RKO (cell line): ENCODE measurements around the gene CMC2.

Experiments
- DNase-seq: peaks from one replicate; pipeline ENCODE4 v3.0.0-alpha.2; 2016; ENCODE audit warnings: low spot score

CMC2 gene

DNA sequence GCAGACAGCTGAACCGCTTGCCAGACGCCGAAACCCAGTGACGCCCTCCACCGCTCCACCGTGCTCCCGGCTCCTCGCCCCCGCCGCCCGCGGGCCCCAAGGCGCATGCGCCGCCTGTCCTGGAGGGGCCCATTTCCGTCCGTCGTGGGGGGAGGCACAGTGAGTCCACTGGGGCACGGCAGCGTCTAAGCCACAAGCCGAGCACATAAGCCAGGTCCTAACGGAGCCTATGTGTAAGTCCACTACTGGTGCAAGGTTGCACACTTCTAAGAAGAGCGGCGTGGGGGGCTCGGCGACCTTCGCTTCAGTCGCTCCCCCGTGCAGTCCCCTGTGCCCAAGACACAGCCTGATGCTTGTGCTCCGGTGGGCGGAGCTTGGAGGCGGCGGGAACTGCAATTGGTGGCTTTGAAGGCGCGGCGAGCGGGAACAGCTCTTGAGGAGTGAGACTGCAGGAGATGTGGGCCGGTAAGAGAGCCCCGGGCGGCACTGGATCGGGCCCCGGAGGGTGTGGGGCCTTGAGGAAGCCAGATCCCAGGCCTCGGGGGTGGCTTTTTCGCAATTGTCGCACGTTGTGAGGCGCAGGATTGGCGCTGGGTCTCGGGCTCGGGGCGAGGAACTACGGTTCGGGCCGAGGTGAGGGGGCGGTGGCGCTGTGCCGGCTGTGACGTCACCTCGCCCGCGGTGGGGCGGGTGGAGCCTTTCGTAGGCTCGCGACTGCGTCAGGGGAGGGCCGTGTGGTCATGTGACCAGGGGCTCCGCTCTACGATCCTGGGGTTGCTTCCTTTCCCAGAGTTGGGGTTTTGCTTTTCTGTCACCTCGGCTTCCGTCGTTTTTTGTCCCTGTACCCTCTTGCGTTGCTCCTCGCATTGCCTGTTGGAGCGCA, at the start of gene CMC2, which contains the start of gene CENPN:
Gene CMC2 (minus strand): TSS at position 73 of the 883 bp plus-strand sequence. CDS start 9,491 bp downstream, outside the sequence.
Gene CENPN (plus strand): TSS at position 402 of the 883 bp plus-strand sequence. CDS start 4,726 bp downstream, outside the sequence.
- DNase-seq = peak; percentile 98

DNA sequence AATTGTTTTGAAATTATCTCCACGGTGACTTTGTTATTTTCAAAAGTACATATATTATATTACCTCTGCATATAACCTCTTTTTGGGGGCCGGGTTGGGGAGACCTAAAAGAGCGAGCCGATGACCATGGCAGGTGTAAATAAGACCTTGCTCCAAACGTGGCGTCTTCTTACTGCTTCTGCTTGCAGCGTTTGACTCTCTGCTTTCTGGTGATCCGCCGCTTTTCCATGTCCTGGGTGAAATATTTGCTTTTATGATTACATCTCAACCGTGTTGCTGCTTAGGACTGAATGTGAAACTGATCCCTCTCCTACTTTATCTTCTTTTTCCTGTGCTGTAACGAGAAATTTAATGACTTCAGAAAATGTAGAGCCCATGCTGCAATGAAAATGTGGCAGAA, 47.1 kb upstream of the CMC2 start:
- DNase-seq = no peak

DNA sequence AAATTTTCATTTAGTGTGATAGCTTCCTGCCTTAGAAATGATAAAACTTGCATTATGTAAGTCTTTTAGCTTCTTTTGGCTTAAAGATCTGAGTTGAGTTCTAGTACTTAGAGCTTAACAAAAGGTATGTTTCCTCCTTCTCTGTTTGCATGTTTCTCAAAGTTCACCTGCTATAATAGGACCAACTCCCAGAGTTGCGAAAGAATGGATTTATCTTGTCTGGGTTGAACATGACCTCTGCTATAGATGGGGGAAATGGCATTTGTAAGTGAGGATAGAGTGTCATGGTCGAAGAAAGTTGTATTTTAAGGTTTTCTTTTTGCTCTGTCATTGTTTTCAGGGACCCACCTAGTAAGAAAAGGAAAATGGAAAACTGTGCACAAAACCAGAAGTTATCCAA, 36.1 kb upstream of the CMC2 start:
- DNase-seq = no peak

DNA sequence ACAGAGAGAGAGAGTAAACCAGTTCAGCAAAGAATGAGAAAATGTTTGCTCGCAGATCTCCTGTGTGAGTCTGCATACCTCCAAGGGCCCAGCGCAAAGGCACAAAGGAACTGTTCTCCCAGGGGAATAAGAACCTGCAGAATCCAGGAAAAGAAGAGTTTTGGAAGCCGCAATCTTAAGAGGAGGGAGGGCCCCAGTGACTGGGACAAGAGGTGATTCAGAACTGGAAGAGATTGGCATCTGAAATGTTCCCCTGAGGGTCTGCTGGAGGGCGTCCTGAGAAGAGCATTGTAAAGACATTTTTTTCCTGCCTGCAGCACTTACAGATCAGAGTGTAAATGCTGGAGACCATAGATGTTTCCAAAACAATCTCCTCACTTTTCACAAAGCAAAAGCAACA, 35.0 kb upstream of the CMC2 start:
- DNase-seq = no peak

DNA sequence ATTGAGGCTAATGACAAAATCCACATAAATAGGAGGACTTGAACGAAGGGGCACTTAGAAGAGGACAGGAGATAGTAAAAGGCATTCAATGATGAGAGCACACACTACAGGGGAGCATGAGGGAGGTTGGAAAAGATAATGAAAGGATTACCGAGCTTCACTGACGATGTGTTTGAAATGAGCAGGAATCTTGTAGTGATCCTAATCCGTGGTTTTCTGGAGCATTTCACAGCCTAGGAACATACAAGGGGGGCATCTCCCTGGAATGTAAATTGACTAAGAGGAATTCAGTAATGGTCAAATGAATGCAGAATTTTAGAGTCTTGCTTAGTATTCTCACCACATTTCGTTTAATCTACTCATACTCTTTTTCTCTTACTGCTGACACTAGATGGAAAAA, 34.2 kb upstream of the CMC2 start:
- no peak for DNase-seq

DNA sequence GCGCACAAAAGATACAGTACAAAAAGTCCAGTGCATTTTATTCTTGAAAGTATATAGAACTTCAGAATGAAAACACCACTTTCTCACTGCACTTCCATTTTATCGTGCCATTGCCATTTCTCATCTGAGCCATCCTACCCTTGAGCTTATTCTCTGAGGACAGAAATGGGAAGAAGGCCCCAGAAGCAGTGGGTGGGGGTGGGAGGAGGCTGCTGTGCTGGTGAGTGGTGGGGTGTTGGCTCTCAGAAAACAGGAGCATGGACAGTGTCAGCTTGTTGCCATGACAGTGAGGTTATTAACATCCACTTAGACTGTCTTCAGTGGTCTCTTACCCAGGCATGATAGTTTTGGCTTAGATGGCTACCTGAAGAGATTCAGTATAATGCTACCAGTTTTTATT, 33.4 kb upstream of the CMC2 start:
- DNase-seq = no peak

DNA sequence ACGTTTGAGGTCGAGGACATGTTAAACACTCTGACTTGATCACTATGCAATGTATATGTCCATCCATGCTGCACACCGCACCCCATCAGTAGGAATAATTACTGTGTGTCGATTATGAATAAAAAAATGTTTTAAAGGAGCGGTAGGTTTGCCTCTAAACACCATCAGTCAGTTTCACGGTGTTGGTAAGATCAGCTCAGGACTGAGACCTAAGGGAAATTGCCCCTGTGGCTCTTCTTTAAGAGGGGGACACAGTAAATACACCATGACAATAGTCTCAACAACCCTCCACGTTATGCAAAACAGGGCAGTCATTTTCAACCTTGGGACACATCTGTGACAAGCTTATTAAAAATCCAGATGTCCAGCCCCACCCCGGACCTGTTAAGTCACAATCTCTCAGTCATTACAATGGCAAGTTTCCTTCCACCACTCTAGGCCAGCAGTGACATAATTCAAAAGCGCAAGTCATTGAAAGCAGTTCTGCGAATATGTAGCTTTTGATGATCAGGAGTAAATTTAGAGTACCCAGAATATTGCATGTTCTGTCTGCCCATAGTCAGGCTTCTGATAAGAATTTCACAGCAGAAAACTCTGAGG, 30.2 kb upstream of the CMC2 start:
- DNase-seq = peak; percentile 42

DNA sequence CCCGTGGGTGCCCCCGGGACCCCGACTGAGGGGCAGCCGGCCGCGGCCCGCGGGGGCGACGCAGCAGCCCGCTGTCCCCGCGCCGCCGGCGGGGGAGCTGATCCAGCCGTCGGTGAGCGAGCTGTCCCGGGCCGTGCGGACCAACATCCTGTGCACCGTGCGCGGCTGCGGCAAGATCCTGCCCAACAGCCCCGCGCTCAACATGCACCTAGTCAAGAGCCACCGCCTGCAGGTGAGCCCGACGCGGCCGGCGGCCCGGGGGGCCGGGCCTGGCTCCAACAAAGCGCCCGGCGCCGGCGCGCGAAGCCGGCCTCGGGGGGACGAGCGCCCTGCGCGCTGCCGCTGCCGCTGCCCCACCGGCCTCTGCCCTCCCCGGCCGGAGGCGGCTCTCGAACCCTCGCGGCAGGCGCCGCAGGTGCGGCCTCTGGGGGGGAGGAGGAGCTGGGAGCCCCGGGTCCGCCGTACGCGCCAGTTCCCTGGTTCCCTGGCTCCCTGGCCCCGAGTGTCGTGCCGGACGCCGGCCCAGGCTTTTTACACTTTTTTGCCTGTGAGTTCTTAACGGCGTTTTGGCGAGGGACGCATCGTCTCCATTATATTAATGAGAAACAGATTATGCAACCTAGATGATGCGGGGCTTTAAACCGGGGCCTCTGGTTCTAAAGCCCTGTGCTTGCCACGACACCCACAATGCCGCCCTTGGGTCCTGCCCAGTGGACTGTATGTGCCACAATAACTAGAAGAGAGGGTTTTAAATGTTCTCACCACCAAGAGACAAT, 29.5 kb upstream of the CMC2 start:
- DNase-seq = peak; percentile 8

DNA sequence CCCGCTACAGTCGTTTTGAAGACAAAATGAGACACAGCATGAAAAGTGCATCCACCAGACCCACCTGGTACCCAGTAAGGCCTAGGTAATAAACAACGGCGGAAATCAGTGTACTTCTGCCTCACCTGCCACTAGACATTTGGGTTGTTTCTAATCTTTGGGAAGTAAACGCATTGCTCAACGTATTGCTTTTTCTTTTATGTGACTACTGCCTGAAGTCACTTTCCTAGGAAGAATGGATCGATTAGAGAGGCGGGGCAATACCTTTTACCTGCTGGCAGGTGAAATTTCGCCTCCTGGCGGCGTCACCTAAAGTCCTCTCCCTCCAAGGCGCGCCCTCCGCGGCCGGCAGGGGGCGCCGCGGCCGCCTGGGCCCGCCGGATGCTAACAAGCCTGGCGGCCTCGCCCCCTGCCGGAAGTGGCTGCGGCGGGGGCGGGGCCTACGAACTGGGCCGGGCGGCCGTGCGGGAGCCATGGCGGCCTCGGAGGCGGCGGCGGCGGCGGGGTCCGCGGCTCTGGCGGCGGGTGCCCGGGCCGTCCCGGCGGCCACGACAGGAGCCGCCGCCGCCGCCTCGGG, 28.8 kb upstream of the CMC2 start, which contains the start of gene ATMIN:
Gene ATMIN (plus strand): TSS at position 445 of the 577 bp plus-strand sequence. CDS start 29 bp downstream, at position 474.
- DNase-seq = peak; percentile 69

DNA sequence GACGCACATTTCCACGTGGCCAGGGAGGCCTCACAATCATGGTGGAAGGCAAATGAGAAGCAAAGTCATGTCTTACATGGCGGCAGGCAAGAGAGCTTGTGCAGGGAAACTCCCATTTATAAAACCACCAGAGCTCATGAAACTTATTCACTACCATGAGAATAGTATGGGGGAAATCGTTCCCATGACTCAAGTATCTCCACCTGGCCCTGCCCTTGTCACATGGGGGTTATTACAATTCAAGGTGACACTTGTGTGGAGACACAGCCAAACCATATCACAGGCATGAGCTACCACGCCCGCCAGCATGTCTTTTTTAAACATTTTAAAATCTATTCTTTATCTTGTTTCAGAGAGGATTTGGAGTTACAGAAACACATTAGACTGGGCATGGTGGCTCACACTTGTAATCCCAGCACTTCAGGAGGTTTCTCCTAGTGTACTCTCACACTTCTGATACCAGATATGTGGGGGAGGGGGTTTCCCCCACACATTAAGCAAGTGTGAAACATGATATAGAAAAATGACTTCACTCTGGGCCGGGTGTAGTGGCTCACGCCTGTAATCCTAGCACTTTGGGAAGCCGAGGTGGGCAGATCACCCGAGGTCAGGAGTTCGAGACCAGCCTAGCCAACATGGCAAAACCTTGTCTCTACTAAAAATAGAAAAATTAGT, 23.4 kb upstream of the CMC2 start:
- no peak for DNase-seq

DNA sequence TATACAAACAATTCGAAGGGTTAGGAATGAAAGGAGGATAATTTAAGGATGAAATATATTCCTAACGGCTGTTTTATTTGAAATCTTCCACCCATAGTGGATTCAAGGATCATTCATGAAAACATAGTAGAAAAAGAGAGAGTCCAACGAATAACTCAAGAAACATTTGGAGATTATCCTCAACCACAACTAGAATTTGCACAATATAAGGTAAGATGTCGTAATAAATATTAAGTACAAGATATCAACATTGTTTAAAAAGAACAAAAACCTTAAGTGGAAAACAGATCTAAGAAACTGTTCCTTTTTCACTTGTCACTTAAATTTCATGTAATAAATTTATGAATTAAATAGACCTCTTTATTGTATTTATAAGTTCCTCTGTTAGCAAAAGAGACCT, 19.7 kb upstream of the CMC2 start:
- no peak for DNase-seq

DNA sequence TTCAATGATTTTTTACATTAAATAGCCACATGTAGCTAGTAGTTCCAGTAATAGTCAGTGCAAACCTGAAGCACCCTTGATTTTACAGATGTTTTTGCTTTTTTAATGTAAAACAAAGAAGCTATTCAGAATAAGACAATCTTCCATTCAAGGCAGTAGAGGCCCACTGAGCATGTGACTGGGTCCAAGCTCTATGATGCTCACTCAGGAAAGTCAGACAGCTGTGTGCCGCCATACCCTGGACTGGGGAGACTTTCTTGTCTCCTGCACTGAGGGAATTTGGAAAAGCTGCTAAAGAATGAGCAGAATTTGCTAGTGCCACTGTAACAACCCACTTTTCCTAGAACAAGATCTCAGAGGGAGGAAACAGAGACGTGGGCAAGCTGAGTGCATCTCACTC, 11.8 kb upstream of the CMC2 start:
- no peak for DNase-seq

DNA sequence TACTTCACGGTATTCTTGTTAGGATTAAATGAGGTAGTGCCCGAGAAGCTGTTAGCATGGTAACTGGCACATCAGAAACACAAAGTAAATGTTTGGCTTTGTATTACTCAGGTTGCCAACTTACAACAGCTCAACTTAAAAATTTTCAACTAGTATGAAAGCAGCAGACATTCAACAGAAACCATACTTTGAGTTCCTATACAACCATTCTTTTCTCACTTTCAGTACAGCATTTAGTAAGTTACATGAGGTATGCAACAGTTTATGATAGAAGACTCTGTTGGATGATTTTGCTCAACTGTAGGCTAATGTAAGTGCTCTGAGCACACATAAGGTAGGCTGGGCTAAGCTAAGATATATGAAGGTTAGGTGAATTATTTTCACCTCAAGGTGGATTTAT, 8.0 kb upstream of the CMC2 start:
- DNase-seq = no peak

DNA sequence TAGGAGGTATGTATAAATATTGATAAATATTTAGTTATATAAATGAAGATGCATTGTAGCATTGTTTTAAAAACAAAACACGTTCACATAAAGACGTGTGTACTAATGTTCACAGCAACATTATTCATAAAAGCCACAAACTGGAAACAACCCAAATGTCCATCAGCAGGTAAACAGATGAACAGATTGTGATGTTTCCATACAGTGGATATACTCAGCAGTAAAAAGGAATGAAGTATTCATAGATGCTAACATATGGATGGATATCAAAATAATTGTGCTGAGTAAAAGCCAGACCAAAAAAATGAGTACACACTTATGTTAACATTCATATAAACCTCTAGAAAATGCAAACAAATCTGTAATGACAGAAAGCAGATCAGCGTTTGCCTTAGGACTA, 6.3 kb upstream of the CMC2 start:
- DNase-seq = no peak

DNA sequence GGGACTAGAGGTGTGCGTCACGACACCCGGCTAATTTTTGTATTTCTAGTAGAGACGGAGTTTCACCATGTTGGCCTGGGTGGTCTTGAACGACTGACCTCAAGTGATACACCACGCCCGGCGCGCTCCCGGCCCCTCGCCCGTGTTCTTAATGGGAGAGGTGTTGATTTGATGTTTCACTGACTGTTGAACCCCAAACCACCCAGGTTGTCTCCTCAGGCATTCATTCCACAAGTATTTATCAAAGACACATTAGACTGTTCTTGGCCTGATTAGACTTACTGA, 1.8 kb upstream of the CMC2 start:
- DNase-seq = no peak

DNA sequence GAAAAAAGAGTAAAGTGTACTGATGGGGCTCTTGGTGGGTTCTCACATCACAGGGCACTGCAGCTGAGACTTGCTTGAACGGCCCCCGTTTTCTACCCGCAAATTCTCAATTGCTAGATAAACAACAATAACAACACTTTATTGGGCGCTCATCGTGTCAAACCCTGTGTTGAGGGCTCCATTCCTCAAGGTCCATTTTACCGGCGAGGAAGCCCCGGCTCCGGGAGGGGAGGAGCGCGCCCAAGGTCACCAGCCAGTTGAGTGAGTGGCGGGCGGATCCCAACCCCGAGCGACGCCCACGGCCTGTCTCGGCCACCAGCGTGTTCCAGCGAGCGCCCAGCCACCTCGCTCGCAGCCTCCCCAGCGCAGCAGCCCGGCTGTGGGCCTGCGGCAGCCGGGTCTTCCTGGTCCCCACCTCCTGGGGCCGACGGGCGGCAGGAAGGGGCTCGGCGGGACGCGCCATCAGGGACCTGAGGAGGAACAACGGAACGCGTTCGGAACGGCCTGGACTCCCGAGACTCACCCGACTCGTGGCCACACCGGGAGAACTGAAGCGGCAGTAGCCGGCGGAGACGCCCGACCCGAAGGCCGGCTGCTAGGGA, 373 bp downstream of the CMC2 start:
- peak; percentile 72 for DNase-seq

DNA sequence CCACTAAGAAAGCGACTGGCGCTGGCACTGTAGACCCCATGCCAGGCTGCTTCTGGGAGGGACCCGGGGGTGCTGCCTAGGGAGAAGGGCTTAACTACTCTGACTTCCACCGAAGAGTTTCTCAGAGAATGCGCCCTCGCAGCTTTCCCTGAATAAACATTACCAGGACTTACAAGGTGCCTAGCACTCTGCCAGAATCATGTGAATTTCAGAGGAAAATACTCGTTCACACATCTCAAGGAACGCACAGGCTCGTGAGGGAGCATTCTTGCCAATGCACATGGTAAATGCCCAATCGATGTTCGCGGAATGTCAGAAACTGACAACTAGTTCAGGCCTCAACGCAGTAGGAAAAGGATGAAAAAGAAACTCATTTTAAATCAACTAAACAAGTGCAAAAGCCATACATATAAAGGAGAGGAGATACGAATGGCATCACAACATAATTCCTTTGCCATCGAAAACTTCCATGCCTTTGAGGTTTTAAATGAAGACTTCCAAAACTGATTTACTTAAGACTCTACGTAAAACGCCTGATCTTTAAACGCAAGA, 999 bp downstream of the CMC2 start:
- peak; percentile 62 for DNase-seq

DNA sequence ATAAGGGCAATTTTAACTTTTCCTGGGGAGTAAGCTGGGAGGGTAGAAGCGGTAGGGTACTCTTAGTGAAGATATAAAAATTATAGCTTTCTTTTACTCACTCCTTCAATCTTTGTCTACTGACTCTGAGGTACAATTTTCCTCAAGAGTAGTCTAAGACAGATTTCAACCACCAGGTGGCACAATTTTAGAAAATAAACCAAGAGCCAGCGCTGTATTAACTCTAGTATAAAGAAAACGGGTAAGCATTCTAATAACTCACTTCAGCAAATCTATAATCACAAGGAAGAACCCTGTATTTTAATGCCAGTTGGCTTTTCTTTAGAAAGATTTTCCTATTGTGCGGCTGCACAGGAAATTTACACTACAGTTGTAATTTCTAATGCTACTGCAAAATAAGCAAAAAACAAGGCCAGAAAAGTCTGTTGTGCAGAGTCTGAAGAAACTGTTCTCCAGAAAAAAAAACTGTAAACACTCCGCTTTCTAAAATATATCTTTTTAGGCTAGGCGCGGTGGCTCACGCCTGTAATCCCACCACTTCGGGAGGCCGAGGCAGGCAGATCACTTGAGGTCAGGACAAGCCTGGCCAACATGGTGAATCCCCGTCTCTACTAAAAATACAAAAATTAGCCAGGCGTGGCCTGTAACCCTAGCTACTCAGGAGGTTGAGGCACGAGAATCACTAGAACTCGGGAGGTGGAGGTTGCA, 1.9 kb downstream of the CMC2 start:
- peak; percentile 80 for DNase-seq

DNA sequence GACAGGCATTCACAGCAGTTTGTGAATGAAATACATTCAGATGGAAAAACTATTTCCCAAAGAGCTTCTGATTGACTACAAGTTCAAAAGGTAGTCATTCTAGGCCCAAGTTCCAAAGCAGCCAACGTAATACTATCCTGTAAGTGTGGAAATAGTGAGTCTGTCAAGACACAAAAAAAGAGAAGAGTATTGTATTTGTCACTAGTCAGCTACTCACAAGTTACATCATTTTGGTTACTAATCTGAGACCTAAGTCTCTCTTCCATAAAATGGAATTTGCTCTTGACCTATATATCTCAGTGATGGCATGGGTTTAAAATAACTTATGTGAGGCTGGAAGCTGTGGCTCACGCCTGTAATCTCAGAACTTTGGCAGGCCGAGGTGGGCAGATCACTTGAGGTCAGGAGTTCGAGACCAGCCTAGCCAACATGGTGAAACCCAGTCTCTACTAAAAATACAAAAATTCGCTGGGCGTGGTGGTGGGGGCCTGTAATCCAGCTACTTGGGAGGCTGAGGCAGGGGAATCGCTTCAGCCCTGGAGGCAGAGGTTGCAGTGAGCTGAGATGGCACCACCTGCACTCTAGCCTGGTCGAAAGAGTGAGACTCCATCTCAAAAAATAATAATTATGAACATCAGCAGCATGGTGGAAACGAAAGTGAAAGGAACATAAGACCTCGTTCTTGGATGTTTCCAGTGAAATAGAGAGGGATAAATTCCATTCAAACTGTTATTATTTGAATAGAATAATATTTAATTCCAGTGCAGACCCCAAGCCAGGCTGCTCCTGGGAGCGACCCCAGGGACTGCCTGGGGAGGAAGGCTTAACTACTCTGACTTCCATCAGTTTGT, 2.9 kb downstream of the CMC2 start:
- peak; percentile 35 for DNase-seq

DNA sequence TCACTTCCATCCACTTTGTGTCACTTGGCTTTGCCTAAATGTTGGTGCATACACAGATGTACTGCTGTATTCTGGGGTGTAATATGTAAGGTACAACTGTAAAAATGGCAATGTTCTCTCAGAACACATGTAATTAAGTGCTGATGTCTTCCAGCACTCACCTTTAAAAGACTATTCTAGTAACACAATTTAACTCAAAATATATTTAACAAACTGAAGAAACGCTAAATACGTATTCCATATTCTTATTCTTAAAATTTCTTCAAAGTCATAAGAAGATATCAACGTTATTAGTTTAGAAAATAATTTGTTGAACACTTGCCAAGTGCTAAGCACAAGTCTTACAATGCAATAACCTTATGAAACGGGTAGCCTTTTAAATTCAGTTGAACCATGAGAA, 3.6 kb downstream of the CMC2 start:
- no peak for DNase-seq
